Mucosa of descending colon (tissue), 3 donors: ENCODE data around the gene LYPD6B. TPM values are rescaled to one million over a fixed set of nuclear protein-coding genes. Genes with fewer than 3 reads are reported as not detected.

Experiments
- ATAC-seq: fragments of 200-7000 bp; cut with Tn5 transposase; one replicate; pipeline ENCODE4 v1.9.1; 2020; ENCODE audit warnings: mild to moderate bottlenecking, moderate library complexity
- DNase-seq, 3 donors: peaks; one replicate each; pipeline ENCODE4 v3.0.0-alpha.2; 2020
- H3K36me3 ChIP-seq: fragments of 200-600 bp; one replicate; pipeline ENCODE4 v1.8.0; 2021; ENCODE audit warnings: low read depth, mild to moderate bottlenecking
- H3K4me1 ChIP-seq: fragments of 200-600 bp; one replicate; pipeline ENCODE4 v1.8.0; 2021; ENCODE audit warnings: low read depth, mild to moderate bottlenecking
- H3K4me3 ChIP-seq: fragments of 200-600 bp; one replicate; pipeline ENCODE4 v1.8.0; 2021; ENCODE audit warnings: mild to moderate bottlenecking
- H3K9me3 ChIP-seq: fragments of 200-600 bp; one replicate; pipeline ENCODE4 v1.8.0; 2021; ENCODE audit warnings: mild to moderate bottlenecking
- CTCF ChIP-seq: fragments of 200-600 bp; IDR thresholded peaks from one replicate; pipeline ENCODE4 v1.8.0; 2022; ENCODE audit warnings: antibody characterized with exemption, mild to moderate bottlenecking
- intact Hi-C, 2 donors: fragments of 100-400 bp; cut with DNase I in 1 of 2; cut with micrococcal nuclease in 1 of 2; formaldehyde crosslinking; loops; one replicate each; pipeline versions ENCODE4 v1.11.0 to v1.11.1; 2022; cut with DNase I, micrococcal nuclease
- total RNA-seq, 3 donors: library from RNA; stranded (reverse); fragmentation: NEBNext Ultra II Directional in 2 of 3; extraction: Animal tissue kit (Norgen Biotek cat#: 25700) in 2 of 3; gene quantifications; one replicate each; pipeline versions ENCODE4 v1.2.1 to v1.2.4, GENCODE V29; 2021 to 2023
- donor health status: DM: no; HTN: no; CAD: no; lungs with moderate emphysema.
- donor health status: DM: no; HTN: no; CAD: no.
- donor health status: DM: no; HTN: yes; CAD: no.

LYPD6B gene
- total RNA-seq, 3 donors from 2014 or later = 0.28 to 1.7 (median 1.1) TPM

GRCh38 chr2:149062531-149062930, 24.0 kb downstream of the LYPD6B start:
- Histone ChIP-seq H3K36me3 (no peaks in the 10 kb centered on the region), H3K9me3 (no peaks in the 10 kb centered on the region), H3K4me1 (peaks cover 21% of the 10 kb centered on the region), H3K4me3 (no peak overlapping the region)
- intact Hi-C loops = no loop called here
- ATAC-seq = no peak
- DNase-seq = no peak
- TF ChIP-seq CTCF = no peak

GRCh38 chr2:149063177-149063576, 24.7 kb downstream of the LYPD6B start:
- DNase-seq (no peak), ATAC-seq (peak; percentile 79)
- Histone ChIP-seq H3K4me1 (peaks cover 21% of the 10 kb centered on the region), H3K36me3 (no peaks in the 10 kb centered on the region), H3K9me3 (no peaks in the 10 kb centered on the region), H3K4me3 (no peak overlapping the region)
- no peak for TF ChIP-seq CTCF
- intact Hi-C loops = no loop called here

GRCh38 chr2:149064365-149064841, 25.9 kb downstream of the LYPD6B start:
- intact Hi-C loops = no loop called here
- Histone ChIP-seq H3K4me3 (no peak overlapping the region), H3K9me3 (no peaks in the 10 kb centered on the region), H3K4me1 (peaks cover 21% of the 10 kb centered on the region), H3K36me3 (no peaks in the 10 kb centered on the region)
- ATAC-seq (peak; percentile 90), DNase-seq (peak in 2 of 3 donors; percentile 34 to 60)
- no peak for TF ChIP-seq CTCF

- DNase-seq = no peak
- no peaks in the 10 kb centered on the region for H3K36me3 ChIP-seq
- intact Hi-C loops = no loop called here
Measured at GRCh38 chr2:149064856-149065630, 26.5 kb downstream of the LYPD6B start.

GRCh38 chr2:149068225-149068995, 29.9 kb downstream of the LYPD6B start:
- intact Hi-C loops = no loop called here
- ATAC-seq = no peak
- H3K4me1 ChIP-seq = peaks cover 16% of the 10 kb centered on the region
- no peaks in the 10 kb centered on the region for H3K36me3 ChIP-seq
- H3K4me3 ChIP-seq = no peak overlapping the region
- no peak for TF ChIP-seq CTCF
- no peak for DNase-seq
- H3K9me3 ChIP-seq = no peaks in the 10 kb centered on the region

More at GRCh38 chr2:149064856-149065630, 26.5 kb downstream of the LYPD6B start:
- no peaks in the 10 kb centered on the region for H3K9me3 ChIP-seq
- H3K4me1 ChIP-seq = peaks cover 21% of the 10 kb centered on the region
- H3K4me3 ChIP-seq = no peak overlapping the region
- TF ChIP-seq CTCF = no peak
- peak; percentile 28 for ATAC-seq
